Stimulated activated naive CD4-positive, alpha-beta T cell (primary cell): Measurements from ENCODE around the gene USH2A.

Experiments used
- DNase-seq, 6 experiments: peaks; one replicate each; lab custom pipeline; 2025; lab: John Stamatoyannopoulos, UW

Gene USH2A

GRCh38 chr1:215932558-215932957, 490.7 kb downstream of the USH2A start:
- DNase-seq: no peak

GRCh38 chr1:215926670-215927069, 496.6 kb downstream of the USH2A start:
- DNase-seq: no peak

GRCh38 chr1:215923129-215923824, 500.0 kb downstream of the USH2A start:
- DNase-seq: no peak

- DNase-seq: no peak
These were observed 511.8 kb downstream of the USH2A start for GRCh38 chr1:215911406-215911968.

GRCh38 chr1:215905493-215906115, 517.6 kb downstream of the USH2A start:
- DNase-seq: no peak

- DNase-seq: no peak
These were observed 522.6 kb downstream of the USH2A start for GRCh38 chr1:215900684-215901083.

- DNase-seq: no peak
These were observed 523.3 kb downstream of the USH2A start for GRCh38 chr1:215899901-215900300.

- DNase-seq: no peak
These were observed 527.4 kb downstream of the USH2A start for GRCh38 chr1:215895893-215896292.

GRCh38 chr1:215895276-215895675, 528.0 kb downstream of the USH2A start:
- DNase-seq: no peak

GRCh38 chr1:215894617-215895016, 528.6 kb downstream of the USH2A start:
- DNase-seq: no peak

GRCh38 chr1:215891266-215892057, 531.8 kb downstream of the USH2A start:
- DNase-seq: no peak

GRCh38 chr1:215890438-215890837, 532.8 kb downstream of the USH2A start:
- DNase-seq: no peak

- DNase-seq: no peak
These were observed 533.4 kb downstream of the USH2A start for GRCh38 chr1:215889871-215890270.

GRCh38 chr1:215888159-215888558, 535.1 kb downstream of the USH2A start:
- no peak for DNase-seq

GRCh38 chr1:215887627-215888026, 535.6 kb downstream of the USH2A start:
- DNase-seq: no peak

GRCh38 chr1:215883004-215883403, 540.2 kb downstream of the USH2A start:
- no peak for DNase-seq

GRCh38 chr1:215878843-215879242, 544.4 kb downstream of the USH2A start:
- DNase-seq: no peak

- no peak for DNase-seq
These were observed 545.1 kb downstream of the USH2A start for GRCh38 chr1:215878128-215878527.

- no peak for DNase-seq
These were observed 545.7 kb downstream of the USH2A start for GRCh38 chr1:215877452-215877951.

GRCh38 chr1:215875712-215876111, 547.5 kb downstream of the USH2A start:
- no peak for DNase-seq

GRCh38 chr1:215875236-215875635, 548.0 kb downstream of the USH2A start:
- DNase-seq: no peak

- no peak for DNase-seq
These were observed 550.6 kb downstream of the USH2A start for GRCh38 chr1:215872658-215873057.
